GM21717 (cell line): ENCODE measurements around the gene CNTLN.
"Not testable (repeated sequence)": the region's sequence is repeated elsewhere in the genome, so short reads cannot be mapped to it uniquely, and the experiment has no call there.

Experiments
- ATAC-seq: cut with Tn5 transposase; IDR thresholded peaks from one replicate; pipeline ENCODE4 v1.9.1; 2021; ENCODE audit warnings: mild to moderate bottlenecking, moderate library complexity; ENCODE audit not compliant: unreplicated experiment

The CNTLN gene

DNA sequence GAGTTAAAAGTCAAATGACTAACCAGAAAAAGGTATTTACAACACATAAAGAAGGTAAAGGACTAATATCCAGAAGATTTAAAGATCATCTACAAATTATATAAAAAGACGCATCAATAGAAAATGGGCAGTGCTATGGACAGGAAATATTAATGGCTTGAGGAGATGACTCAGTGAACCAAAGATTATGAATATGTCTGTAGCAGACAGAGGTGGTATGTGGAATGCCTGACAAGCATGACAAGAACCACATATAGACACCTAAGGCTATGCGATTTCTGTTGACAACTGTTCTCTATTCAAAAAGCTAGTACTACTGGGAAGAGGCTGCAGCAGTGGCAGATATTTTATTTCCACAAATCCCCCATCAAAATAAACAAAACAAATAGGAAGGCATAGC is 267.0 kb downstream of the CNTLN start:
- no peak for ATAC-seq

DNA sequence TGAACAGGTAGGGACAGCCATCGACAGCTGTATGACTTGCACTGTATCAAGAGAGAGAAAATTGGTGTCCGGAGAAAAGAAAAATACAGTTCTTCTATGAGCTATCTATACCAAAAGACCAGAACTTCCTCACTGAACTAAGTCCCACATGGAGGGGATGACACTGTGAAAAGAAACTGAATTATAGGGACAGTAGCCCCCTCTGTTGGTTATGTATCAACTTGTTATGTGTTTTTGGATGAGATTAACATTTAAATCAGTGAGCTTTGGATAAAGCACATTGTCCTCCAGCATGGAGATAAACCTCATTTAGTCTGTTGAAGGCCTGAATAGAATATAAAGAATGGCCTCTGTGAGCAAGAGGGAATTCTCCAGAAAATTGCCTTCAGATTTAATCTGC is 267.5 kb downstream of the CNTLN start:
- ATAC-seq: no peak

DNA sequence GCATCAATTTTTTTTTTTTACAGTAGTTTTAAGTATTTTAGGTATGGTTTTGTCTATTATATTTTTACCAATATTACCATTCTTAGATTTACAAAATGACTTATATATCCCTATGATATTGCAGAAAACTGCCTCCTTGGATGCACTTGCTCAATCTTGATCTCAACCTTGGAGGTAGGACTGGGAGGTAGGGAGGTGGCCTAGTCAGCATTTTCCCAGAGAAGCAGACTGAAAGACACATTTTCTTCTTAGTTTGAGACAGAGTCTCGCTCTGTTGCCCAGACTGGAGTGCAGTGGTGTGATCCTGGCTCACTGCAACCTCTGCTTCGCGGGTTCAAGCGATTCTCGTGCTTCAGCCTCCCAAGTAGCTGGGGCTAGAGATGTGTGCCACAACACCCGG is 268.7 kb downstream of the CNTLN start:
- no peak for ATAC-seq

DNA sequence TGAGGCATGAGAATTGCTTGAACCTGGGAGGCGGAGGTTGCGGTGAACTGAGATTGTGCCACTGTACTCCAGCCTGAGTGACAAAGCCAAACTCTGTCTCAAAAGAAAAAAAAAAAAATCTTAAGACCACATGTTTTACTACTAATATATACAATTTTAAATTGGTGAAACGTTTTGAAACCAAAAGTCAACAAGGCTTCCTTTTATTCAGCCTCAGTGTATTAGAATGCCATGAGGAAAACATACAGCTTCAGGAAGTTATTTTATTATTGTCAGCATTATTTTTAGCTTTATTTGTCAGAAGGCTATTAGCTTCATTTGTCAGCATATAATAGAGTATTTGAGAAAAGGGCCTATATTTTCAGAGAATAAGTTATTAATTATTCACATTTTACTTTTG is 280.1 kb downstream of the CNTLN start:
- no peak for ATAC-seq

DNA sequence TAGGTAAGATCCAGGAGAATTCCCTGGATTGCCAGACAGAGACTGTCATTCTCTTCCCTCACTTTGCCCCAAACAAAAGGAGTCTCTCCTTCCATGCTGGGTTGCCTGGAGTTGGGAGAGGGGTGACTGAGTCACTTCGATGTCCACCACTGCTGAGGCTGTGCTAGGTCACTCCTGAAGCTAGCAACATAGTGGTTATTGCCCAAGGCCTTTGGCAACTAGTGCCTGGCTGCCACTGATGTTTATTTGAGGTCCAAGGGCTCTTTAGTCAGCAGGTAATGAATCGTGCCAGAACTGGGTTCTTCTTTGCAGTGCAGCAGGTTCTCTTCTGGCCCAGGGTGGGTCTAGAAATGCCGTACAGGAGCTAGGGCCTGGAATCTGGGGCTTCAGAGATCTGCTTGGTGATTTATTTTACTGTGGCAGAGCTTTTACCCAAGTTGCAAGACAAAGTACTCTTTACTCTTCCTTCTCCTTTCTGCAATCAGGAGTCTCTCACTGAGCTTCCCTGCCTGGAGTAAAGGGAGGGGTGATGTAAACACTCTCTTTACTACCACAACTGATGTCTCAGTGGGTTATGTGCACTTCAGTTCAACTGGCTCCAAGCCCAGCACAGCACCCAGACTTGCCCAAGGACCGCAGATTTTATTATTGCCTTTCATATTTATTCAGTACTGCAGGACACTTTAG is 288.3 kb downstream of the CNTLN start:
- ATAC-seq: no peak

DNA sequence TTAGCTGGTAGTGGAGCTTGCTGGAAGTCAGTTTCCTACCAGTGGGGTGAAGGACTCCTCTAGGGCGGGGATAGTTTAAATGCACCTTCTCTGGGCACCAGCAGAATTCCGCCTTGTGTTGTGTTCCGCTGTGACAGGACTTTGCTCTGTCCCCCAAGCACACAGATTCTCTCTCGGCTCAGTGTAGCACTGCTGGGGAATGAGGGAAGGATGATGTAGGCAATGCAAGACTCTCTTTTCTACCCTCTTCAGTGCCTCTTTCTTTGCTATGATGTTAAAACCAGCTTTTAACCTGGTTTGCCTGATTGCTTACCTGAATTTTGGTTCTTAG is 288.8 kb downstream of the CNTLN start:
- no peak for ATAC-seq

DNA sequence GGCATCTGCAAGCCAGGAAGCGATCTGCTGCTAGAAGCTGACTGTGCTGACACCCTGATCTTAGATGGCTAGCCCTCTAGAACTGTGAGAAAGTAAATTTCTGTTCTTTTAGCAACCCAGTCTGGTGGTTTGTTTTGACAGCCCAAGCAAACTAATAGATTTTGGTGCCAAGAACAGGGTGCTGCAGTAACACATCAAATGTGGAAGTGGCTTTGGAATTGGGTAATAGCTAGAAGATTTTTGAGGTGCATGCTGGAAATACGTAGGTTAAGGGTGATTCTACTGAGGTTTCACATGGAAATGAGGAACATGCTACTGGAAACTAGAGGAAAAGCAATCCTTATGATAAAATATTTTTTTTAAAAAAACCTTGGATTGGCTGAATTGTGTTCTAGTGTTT is 290.5 kb downstream of the CNTLN start:
- ATAC-seq: no peak

DNA sequence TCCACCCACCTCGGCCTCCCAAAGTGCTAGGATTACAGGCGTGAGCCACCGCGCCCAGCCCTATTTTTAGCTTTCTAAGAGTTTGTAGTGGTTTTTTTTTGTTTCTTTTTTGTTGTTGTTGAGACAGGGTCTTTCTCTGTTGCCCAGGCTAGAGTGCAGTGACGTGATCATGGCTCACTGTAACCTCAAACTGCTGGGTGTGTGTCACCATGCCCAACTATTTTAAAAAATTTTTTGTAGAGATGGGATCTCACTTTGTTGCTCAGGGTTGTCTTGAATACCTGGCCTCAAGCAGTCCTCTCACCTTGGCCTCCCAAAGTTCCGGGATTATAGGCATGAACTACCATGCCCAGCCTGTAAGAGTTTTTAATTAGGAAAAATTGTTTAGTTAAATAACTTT is 298.7 kb downstream of the CNTLN start:
- ATAC-seq: no peak

DNA sequence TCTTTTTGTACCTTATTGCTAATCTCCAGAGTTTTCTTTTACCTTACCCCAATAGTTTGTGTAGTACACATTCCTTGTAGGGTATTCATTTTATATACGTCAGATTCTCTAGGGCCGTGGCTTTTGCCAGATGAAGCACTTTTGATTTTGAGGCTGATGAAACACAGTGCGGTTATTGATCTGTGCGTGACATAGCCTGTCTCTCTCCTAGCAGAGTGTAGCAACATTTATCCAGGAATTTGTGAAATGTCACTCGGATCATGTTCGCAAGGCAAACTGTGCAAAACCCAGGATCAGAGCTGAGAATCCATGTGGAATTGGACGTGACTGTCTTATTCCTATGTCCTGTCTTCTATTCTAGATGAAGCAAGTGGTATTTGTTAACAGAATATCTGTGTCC is 302.0 kb downstream of the CNTLN start:
- ATAC-seq: no peak

DNA sequence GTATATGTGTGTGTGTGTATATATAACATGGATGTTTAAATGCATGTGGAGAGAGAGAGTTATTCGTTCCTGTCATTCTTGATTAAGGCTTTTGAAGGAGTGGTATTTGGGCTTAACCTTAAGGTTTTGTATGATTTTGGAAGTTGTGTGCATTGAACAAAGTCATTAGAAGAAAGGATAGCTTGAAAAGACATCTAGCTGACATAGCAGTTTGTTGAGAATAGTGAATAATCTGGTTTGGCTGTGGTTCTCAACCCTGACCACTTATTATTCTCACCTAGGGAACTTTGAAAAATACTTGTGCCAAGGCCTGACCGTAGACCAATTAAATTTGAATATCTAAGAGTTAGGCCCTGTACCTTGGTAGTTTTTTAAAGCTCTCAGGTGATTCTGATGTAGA is 303.0 kb downstream of the CNTLN start:
- ATAC-seq: no peak

DNA sequence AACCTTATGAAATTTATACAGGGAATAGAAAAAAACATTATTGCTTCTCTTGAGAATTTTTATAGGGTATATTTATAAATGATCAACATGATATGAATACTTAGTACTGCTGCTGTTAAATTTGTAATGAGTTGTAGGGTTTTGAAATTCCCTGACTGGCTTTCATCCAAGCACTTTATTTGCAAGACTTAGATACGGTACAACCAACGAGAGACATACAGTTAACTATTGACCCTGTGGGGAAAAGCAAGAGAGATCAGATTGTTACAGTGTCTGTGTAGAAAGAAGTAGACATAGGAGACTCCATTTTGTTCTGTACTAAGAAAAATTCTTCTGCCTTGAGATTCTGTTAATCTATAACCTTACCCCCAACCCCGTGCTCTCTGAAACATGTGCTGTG is 310.3 kb downstream of the CNTLN start:
- ATAC-seq: not testable (repeated sequence)

DNA sequence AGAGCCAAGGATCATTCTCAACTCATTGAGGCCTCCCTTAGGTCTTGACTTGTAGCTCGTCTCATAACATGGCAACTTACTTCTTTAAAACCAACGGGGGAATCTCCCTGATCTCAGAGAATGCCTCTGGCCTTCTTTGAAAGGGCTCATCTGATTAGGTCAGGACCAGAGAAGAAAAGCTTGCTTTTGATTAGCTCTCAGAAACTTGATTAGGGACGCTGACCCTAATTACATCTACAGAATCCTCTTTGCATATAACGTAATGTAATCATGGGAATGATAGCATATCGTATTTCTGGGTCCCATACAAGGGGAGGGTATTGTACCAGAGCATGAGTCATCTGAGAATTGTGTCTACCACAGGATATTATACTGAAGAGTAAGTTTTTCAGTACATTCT is 318.9 kb downstream of the CNTLN start:
- ATAC-seq: no peak

DNA sequence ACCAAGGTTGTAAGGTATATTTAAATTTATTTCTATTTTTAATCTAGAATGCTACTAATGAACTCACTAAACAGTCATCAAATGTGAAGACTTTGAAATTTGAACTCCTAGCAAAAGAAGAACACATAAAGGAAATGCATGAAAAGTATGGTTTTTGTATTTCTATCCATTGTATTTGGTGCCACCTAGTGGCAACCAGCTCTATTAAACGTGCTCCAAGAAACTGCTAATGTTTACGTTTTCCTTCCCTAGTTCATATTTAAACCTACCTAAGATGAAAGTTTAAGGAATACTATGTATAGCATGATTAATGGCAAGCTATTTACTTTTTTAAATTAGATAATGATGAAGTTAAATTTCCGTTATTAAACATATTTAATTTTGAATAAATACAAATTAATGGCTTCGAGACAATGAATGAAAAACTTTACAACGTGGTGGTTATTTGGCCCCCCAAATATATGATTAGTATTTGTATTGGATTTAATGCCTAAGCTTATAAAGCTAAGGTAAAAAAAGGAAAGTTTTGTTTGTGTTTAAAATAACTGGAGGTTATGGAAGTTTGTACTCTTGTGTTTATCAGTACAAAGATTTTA is 328.1 kb downstream of the CNTLN start:
- ATAC-seq: no peak

DNA sequence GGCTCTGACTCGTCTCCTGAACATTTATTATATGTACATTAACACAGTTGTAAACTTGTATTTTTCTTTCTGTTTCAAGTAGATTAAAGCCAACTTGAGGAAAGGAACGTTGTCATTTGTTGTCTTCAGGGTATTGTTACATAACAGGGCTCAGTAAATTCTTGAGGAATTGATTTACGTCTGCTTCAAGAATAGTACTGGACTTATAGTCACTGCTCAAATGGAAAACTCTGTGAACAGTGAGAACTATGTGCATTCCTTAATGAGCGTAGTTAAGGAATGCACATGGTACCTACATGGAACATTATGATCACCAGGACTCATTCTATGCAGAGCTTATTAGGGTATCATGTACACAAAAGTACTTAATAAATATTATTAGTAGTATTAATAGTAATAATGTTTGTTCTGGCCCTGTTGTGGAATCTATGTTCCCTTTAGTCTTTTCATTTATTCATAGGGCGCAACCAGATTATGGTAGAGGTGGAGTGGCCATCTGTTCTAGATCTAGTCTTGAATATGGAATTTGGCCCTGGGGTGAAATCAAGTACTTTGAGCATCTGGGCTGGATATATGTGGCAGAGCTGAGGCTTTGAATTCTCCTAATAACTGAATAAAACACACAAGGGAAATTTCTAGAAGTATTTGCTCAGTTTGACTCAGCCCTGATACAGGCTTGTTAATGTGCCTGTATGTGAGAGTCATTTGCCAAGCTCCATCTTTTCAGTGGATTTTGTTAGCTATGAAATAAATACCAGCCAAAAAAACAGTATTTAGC is 335.4 kb downstream of the CNTLN start:
- ATAC-seq: no peak

DNA sequence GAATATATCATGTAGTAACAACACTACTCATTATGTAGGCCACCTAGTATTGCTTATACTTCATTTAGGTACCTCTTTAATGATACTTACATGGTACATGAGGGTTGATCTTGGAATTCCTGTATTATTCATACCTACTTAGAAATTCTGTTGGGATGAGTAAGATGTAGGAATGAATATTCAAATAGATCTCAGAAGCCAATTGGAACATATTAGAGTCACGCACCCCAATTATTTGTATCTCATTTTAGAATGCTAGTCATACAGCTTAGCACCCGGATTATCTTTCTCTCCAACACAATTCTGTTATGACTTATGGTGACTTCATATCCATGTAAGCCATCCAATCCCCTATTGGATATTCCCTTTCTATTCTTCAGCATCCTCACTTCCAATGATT is 337.3 kb downstream of the CNTLN start:
- no peak for ATAC-seq

DNA sequence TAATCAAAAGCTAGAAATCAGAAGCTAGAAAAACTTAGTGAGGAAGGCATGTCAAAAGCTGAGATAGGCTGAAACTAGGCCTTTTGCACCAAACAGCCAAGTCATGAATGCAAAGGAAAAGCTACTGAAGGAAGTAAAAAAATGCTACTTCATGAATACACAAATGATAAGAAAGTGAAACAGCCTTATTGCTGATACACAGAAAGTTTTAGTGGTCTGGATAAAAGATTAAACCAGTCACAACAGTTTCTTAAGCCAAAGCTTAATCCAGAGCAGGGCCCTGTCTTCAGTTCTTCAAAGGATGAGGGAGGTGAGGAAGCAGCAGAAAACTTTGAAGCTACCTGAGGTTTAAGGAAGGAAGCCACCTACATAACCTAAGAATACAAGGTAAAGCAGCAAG is 341.6 kb downstream of the CNTLN start:
- no peak for ATAC-seq

DNA sequence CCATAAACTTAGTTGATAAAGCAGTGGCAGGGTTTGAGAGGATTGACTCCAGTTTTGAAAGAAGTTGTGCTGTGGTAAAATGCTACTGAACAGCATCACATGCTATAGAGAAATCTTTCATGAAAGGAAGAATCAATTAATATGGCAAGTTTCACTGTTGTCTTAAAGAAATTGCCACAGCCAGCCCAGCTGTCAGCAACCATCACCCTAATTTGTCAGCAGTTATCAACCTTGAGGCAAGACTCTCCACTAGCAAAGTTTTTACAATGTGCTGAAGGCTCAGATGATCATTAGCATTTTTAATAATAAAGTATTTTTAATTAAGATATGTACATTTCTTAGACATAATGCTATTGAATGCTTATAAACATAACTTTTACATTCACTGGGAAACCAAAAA is 343.0 kb downstream of the CNTLN start:
- no peak for ATAC-seq

DNA sequence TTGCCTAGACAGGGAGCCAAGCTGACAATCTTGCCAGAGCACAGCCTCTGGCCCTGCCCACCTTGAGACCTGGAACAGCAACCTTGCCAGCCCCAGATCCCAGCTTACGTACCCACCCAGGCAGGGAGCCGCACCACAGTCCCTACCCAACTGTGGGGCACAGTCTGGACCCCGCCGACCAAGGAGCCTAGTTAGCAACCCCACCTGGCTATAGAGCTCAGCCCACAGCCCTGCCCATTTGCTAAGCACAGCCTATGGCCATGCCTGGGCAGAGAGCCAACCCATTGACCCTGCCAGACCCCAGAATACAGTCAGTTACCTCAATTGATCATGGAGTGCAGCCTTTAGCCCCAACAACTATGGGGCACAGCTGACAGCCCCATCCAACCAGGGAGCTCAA is 346.1 kb downstream of the CNTLN start:
- no peak for ATAC-seq

DNA sequence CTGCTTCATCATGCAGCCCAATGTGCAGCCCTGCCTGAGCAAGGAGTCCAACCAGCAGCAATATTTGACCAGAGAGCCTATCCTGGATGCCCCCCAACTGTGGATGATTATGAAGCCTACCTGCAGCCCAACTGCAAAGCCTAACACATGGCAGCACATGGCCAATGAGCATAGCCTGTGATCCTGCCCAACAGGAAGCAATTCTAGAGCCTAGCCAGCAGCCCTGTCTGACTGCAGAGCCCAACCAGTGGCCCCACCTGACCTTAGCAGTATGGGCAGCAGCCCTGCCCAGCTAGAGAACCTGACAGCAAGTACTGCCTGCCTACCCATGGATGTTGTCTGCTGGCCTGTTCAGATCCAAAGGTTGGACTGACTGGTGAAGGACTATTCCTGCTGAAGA is 346.7 kb downstream of the CNTLN start:
- no peak for ATAC-seq

DNA sequence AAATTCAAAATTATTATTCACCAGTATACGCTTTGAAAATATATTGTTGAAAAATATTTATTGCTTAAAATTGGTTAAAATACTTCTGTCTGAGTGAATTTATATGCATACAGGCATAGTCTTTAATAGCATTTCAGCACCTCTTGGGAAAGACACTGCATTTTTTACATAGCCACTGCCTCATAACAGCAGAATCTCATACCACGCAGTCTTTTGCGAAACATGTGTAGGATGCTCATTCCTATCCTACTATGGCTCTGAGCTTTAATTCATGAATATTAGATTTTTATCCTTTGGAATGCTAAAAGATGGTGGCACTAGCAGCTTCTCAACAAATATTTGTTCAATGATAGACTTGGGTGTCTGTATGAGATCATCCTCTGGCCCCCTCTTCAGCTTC is 350.1 kb downstream of the CNTLN start:
- ATAC-seq: no peak

DNA sequence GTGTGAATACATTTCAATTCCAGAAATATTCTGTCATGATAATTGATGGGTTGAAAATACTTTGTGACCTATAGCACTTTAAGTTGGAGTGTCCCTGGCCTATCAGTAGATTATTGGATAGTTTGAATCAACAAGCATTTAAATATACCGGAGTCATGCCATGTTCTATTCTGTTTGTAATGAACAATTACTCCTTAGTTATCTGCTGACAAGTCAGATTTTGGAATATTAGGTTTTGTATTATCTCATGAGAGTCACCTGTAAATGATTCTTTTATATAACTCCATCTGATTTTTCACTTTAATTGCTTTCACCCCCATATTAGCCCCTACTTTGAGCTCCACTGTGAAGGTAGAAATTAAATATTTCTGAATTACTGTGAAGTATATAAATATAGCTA is 351.6 kb downstream of the CNTLN start:
- ATAC-seq: no peak

DNA sequence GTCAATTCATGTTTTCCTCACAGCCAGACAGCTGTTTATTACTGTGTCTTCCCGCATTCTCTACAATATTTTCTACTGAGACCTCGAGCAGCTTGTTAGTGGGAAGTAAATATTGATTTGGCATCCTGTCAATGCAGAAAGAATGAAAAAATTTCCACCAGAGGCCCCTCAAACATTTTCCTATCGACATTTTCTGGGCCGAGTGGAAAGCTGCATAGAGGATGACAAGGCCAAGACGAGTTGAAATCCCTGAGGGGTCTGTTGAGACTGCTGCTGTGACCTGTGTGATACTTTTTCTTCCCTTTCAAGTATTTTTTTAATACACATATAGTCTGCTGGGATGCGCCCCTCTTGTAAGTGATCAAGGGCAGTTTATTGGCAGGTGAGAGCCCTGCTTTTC is 352.6 kb downstream of the CNTLN start:
- no peak for ATAC-seq

DNA sequence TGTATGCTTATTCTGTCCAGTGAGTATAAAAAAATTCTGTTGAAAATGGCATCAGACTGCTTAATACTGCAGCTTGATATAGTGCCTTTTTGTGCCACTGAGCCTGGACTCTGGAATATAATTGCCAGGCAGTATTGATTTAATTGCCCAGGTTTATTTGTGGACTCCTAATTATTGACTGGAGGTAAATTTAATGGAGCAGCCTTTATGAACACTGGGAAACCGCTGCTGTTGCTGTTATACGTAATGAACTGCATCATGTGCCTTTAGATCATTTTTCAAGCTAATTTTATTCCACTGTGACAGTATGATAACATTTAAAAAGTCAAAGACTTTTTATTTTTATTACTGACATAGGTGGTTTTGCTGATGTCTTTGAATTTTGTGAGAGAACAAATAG is 353.8 kb downstream of the CNTLN start:
- no peak for ATAC-seq
